PC-9 (cell line): ENCODE measurements around the gene DAAM2. TPM values are rescaled to one million over a fixed set of nuclear protein-coding genes. Genes with fewer than 3 reads are reported as not detected.

ENCODE experiments used
- BruUV-seq: library from RNA; stranded (reverse); fragments of 400-500 nt; replicated peaks from 2 replicates; lab custom pipeline; 2021; lab: Mats Ljungman, UMichigan
- CTCF ChIA-PET: fragments of 300-600 bp; sonication (Branson Sonifier 250); formaldehyde crosslinking; loops from one replicate; lab custom pipeline; 2022; ENCODE audit warnings: antibody characterized with exemption; lab: Charles Lee
- POLR2A ChIA-PET: fragments of 300-600 bp; sonication (Branson Sonifier 250); formaldehyde crosslinking; loops from one replicate; lab custom pipeline; 2022; ENCODE audit warnings: antibody characterized with exemption; ENCODE audit not compliant: unreplicated experiment; lab: Charles Lee
- DNase-seq, 2 experiments: peaks; one replicate each; pipeline versions ENCODE4 v3.0.0 to v3.0.0-alpha.2; 2015 to 2022; ENCODE audit warnings: mixed read lengths in 1 of 2
- H2AFZ ChIP-seq: fragments of 200-600 bp; sonication (generic); 2 replicates; pipeline ENCODE4 v1.8.1; 2017; ENCODE audit warnings: antibody characterized with exemption
- H3F3A ChIP-seq: fragments of 200-600 bp; sonication (generic); 2 replicates; pipeline ENCODE4 v1.8.1; 2017; ENCODE audit warnings: antibody characterized with exemption, mild to moderate bottlenecking, low read depth; ENCODE audit not compliant: insufficient read depth
- H3K27ac ChIP-seq: fragments of 200-600 bp; sonication (generic); 2 replicates; pipeline ENCODE4 v1.6.1; 2016; ENCODE audit warnings: mixed run types
- H3K27me3 ChIP-seq: fragments of 200-600 bp; sonication (generic); 2 replicates; pipeline ENCODE4 v1.6.1; 2016; ENCODE audit warnings: low read depth, mixed run types; ENCODE audit not compliant: insufficient read depth
- H3K36me3 ChIP-seq: fragments of 200-600 bp; sonication (generic); 2 replicates; pipeline ENCODE4 v1.6.1; 2016; ENCODE audit warnings: low read depth, mixed run types
- H3K4me1 ChIP-seq: fragments of 200-600 bp; sonication (generic); replicated peaks from 2 replicates; pipeline ENCODE4 v1.6.1; 2016; ENCODE audit warnings: mixed run types; ENCODE audit not compliant: insufficient read depth
- H3K4me2 ChIP-seq: fragments of 200-600 bp; sonication (generic); 2 replicates; pipeline ENCODE4 v1.6.1; 2017; ENCODE audit warnings: mixed run types
- H3K4me3 ChIP-seq: fragments of 200-600 bp; sonication (generic); 2 replicates; pipeline ENCODE4 v1.6.1; 2016; ENCODE audit warnings: mixed run types
- H3K79me2 ChIP-seq: fragments of 200-600 bp; sonication (generic); 2 replicates; pipeline ENCODE4 v1.6.1; 2017; ENCODE audit warnings: low read depth, mixed run types
- H3K9me2 ChIP-seq: fragments of 200-600 bp; sonication (generic); 2 replicates; pipeline ENCODE4 v1.8.1; 2017; ENCODE audit warnings: mild to moderate bottlenecking; ENCODE audit not compliant: insufficient read depth
- H3K9me3 ChIP-seq: fragments of 200-600 bp; sonication (generic); 2 replicates; pipeline ENCODE4 v1.8.1; 2016; ENCODE audit warnings: low read depth; ENCODE audit not compliant: insufficient read depth
- H4K20me1 ChIP-seq: fragments of 200-600 bp; sonication (generic); 2 replicates; pipeline ENCODE4 v1.8.1; 2017; ENCODE audit not compliant: insufficient read depth
- CTCF ChIP-seq: fragments of 200-600 bp; sonication (generic); conservative IDR thresholded peaks from 2 replicates; pipeline ENCODE4 v1.6.1; 2017; ENCODE audit warnings: mixed run types, antibody characterized with exemption, mild to moderate bottlenecking, moderate library complexity
- EZH2 ChIP-seq: fragments of 200-600 bp; sonication (generic); IDR thresholded peaks from 2 replicates; pipeline ENCODE4 v1.8.0; 2017; ENCODE audit warnings: antibody characterized with exemption, low read depth
- intact Hi-C: fragments of 100-400 bp; cut with micrococcal nuclease; formaldehyde crosslinking; loops from one replicate; pipeline ENCODE4 v1.10.0; 2022; ENCODE audit not compliant: unreplicated experiment
- total RNA-seq: library from RNA; stranded (reverse); gene quantifications from 2 replicates; pipeline ENCODE4 v1.2.3, GENCODE V29; 2021

DAAM2 gene
- total RNA-seq, 1 experiment from 2014 or later: not detected

DNA sequence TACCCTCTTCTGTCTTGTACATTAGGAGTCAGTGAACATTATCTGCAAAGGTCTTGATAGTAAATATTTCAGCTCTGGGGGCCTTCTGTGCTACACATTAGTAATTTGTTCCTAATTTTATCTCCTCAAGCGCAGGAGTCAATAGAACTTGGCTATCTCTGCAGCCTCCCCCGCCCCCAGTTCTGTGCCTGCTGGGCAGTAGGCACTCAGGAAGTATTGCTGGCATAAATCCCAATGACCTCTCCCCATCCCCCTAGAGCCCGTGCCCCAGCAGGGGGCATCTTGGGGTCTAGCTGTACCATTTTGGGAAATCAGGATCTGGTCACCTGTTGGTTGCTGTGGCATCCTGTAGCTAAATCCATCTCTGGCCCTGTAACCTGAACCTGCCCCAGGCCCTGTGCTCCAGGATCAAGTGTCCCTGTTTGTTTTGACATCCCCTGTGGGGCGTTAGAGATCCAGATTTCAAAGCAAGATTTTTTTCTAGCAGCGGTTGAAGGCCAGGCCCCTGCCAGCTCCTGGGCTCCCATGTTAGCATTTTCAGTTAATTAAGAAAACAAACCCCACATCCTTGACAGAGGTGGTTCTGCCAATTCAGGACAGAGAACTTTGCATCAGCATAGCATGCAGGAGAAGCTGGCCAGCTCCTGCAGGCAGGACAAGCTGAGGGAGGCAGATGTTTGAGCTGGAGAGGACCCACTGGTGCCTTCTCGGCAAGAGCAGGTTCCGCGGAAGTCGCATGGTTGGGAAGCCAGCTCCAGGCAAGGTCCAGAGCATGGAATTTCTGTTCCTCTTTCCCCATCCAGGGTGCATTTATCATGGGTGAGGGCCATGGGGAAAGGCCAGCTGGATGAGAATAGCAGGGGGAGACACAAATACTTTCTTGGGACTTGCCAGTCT lies 32.1 kb downstream of the DAAM2 start:
- no TSS peak for BruUV-seq
- Histone ChIP-seq H3K4me2 (no peak overlapping the region), H3K27me3 (peaks cover 27% of the 10 kb centered on the region), H3K36me3 (no peaks in the 10 kb centered on the region), H3K4me1 (no peaks in the 10 kb centered on the region), H3F3A (no peaks in the 10 kb centered on the region), H3K79me2 (no peaks in the 10 kb centered on the region), H3K9me2 (no peaks in the 10 kb centered on the region), H3K27ac (no peak overlapping the region), H4K20me1 (no peaks in the 10 kb centered on the region), H3K4me3 (no peak overlapping the region), H3K9me3 (no peaks in the 10 kb centered on the region), H2AFZ (no peak overlapping the region)
- ChIA-PET POLR2A (no interaction called here), CTCF (no interaction called here)
- DNase-seq: no peak
- TF ChIP-seq EZH2 (no peak), CTCF (no peak)
- intact Hi-C loops: no loop called here

- peaks cover 59% of the 10 kb centered on the region for H3K27me3 ChIP-seq
- no peak overlapping the region for H3K4me2 ChIP-seq
- H3K36me3 ChIP-seq: no peaks in the 10 kb centered on the region
- ChIA-PET CTCF (no interaction called here), POLR2A (no interaction called here)
- TF ChIP-seq EZH2 (no peak), CTCF (no peak)
- H3K4me3 ChIP-seq: no peak overlapping the region
- H4K20me1 ChIP-seq: no peaks in the 10 kb centered on the region
- intact Hi-C loops: no loop called here
- no TSS peak for BruUV-seq
- no peak overlapping the region for H2AFZ ChIP-seq
- no peaks in the 10 kb centered on the region for H3F3A ChIP-seq
- no peak for DNase-seq
- no peak overlapping the region for H3K27ac ChIP-seq
- H3K9me3 ChIP-seq: no peaks in the 10 kb centered on the region
- no peaks in the 10 kb centered on the region for H3K9me2 ChIP-seq
- no peaks in the 10 kb centered on the region for H3K79me2 ChIP-seq
- no peaks in the 10 kb centered on the region for H3K4me1 ChIP-seq
Observed at GRCh38 chr6:39829331-39829730, 37.2 kb downstream of the DAAM2 start.

DNA sequence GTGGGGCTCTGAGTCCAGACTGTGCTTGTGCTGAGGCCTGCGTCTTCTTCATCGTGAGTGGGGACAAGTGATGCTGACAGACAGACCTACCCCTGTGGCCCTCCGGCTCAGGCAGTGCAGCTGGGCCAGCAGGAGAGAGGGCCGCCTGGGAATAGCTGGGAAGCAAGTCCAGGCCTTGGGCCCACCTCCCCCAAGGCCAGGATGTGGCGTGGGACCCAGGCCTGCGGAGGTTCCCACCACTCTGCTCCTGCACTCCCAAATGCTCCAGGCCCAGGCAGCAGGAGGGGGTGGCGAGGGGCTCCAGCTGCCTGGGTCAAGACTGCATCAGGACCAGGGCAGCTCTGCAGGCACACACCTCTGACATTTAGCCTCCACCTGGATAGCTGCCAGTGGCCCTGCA lies 38.3 kb downstream of the DAAM2 start:
- H3K4me3 ChIP-seq: no peak overlapping the region
- ChIA-PET CTCF (no interaction called here), POLR2A (no interaction called here)
- no peak overlapping the region for H3K27ac ChIP-seq
- H3F3A ChIP-seq: no peaks in the 10 kb centered on the region
- TF ChIP-seq EZH2 (no peak), CTCF (no peak)
- DNase-seq: no peak
- H3K4me1 ChIP-seq: no peaks in the 10 kb centered on the region
- no peaks in the 10 kb centered on the region for H3K36me3 ChIP-seq
- no peaks in the 10 kb centered on the region for H3K9me3 ChIP-seq
- no peaks in the 10 kb centered on the region for H3K79me2 ChIP-seq
- H3K27me3 ChIP-seq: peaks cover 69% of the 10 kb centered on the region
- intact Hi-C loops: no loop called here
- H3K9me2 ChIP-seq: no peaks in the 10 kb centered on the region
- H3K4me2 ChIP-seq: no peak overlapping the region
- H2AFZ ChIP-seq: no peak overlapping the region
- H4K20me1 ChIP-seq: no peaks in the 10 kb centered on the region
- BruUV-seq: no TSS peak
